NCI-H526 treated with DMSO at 0.1 percent for 48 hours (cell line): ENCODE results near the gene SLC4A1.

ENCODE experiments used
- DNase-seq: peaks from one replicate; lab custom pipeline; 2025; lab: John Stamatoyannopoulos, UW

The SLC4A1 gene

DNA sequence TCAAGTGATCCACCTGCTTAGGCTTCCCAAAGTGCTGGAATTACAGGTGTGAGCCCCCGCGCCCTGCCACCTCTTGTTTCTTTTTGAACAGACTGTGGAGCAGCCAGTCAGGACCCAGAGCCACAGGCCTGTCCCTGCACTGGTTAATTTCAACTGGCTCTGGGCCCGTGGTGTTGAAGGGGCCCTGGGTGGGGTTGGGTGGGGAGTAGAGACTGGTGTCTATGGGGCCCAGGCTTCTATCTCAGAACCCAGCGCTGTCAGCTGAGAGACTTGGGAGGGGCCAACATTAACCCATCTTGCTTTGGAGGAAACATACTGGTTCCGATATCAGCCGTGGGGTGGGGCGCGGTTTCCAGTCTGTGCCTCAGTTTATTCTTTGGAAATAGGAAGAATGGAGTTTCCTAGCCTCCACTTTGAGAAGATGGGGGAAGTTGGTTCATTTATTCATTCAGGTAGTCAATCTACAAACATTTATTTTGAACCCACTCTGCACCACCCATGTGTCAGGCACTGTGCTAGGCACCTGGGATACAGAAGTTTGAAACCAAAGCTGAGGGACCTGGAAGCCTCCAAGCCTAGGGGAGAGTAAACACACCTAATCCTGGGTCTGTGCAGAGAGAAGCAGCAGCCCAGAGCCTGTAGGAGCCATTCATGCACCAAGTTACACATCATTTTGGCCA is 15.5 kb upstream of the SLC4A1 start:
- DNase-seq, result no peak

DNA sequence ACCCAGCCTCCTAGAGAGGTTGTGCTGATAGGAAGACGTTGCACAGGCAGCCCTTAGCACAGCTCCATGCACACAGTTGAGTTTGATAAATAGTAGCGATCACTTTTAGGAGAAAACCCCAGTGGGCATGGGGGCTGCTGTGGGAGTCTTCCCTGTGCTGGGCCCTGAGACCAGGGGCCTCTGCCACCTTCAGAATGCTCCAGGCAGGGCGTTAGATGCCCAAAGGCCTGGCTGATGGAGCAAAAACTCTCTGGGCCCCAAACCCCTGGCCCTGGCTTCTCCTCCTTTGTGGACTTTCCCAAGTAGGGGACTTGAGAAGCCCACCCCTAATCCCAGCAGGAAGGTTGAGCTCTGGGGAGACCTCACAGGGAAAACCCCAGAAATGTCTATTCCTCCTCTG is 14.3 kb upstream of the SLC4A1 start:
- no peak for DNase-seq

DNA sequence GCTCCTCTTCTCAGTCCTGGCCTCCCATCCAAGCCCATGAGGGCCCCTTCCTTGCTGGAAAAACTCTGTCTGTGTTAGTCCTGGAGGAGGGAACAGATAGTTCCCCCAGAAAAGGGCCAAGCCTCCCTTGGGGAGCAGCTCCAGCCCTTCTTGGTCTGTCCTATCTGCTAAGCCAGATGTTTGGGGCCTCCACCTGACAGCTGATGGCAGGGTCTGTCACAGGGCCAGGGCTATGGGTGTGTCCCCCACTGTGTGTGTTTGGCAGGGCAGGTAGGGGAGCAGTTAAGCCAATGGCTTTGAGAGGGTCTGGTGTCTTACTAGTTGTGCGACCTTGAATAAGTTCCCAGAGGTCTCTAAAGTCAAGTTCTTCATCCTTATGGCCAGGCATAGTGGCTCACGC is 13.6 kb upstream of the SLC4A1 start:
- DNase-seq, result no peak

DNA sequence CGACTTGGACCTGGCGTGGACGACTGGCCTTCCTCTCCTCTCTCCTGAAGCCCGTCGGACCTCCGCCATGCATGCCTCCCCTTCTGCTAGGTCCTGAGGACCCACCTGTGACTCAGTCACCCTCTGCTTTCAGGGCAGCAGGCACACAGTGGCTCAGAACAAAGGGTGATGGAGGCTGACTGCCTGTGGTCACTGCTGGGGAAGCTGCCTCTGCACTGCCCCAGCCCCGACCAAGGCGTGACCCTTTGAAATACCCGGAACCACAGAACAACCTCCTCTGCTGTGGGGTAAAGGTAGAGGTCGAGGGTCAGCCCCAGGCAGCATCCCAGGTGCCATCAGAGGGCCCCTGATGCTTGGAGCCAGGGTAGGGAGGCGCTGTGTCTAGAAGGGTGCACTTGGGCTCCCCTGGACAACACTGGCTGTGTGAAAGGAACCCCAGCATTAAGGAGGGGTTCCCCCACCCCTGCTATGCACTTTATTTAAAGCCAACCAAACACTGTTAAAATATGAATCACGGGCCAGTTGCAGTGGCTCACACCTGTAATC is 12.5 kb upstream of the SLC4A1 start:
- DNase-seq, result no peak

DNA sequence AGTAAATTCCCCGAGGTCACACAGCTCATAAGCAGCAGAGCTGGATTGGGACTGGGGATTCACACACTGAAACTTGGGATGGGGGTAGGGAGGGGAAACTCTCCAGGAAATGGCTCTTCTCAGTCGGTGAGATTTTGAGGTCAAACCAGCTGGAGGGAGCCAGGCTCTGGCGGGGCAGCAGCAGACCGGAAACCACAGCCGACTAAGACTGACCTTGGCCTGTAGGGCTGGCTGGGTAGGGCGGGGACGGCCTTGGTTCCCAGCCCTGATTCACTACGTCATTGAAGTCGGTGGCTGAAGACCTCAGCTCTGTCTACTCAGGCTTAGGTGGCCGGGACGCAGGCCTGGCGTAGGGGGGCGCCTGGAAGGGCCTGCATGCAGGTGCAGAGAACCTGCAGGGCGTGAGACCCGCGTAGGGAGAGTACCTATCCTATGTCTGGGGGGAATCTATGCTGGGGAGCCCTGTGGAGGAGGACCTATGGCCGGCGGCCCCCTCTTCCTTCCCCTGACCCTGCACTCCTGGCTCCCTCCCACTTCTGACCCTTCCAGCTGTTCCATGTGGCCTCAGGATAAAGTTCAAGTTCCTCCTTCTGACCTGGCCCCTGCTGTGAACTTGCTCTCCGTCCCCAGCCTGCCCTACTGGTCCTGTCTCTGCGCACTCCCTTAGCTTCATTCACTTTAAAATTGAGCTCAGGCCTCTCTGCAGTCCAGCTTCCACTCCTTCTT is 11.9 kb upstream of the SLC4A1 start:
- DNase-seq, result no peak

DNA sequence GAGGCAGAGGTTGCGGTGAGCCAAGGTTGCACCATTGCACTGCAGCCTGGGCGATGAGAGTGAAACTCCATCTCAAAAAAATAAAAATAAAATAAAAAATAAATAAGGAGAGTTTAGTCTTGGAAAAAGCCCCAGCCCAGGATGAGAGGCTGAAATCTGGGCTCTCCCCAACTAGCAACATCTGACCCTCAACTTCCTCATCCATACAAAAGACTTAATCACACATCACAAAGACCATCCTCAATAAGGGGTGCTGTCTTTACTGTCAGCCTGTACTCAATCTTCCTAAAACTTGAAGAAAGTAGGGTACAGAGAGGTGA is 11.4 kb upstream of the SLC4A1 start:
- no peak for DNase-seq

DNA sequence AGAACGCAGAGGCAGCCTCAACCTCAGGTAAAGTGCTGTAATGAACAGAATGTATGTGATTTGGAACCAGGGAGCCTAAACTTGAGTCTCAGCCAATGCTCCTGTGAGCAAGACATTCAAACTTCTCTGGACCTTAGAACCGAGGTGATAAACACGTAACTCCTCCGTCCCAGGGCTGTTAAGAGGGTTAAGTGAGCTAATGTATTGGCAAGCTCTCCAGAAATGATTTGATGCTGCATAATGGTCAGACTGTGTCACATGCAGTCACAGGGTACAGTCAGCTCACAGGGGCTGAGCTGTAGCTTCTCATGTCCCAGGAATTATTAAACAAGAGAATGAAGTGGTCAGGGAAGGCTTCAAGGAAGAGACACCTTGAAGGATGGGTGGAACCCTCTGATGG is 10.0 kb upstream of the SLC4A1 start:
- DNase-seq, result no peak

DNA sequence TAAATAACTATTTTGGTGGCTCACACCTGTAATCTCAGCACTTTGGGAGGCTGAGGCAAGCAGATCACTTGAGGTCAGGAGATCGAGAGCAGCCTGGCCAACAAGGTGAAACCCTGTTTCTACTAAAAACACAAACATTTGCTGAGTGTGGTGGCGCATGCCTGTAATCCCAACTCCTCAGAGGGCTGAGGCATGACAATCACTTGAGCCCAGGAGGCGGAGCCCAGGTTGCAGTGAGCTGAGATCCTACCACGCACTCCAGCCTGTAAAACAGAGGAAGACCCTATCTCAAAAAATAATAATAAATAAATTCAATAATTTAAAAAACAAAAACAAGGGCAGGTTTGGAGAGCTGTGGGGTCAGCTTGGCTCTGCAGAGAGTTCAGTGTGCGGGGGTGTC is 5.7 kb upstream of the SLC4A1 start:
- no peak for DNase-seq

DNA sequence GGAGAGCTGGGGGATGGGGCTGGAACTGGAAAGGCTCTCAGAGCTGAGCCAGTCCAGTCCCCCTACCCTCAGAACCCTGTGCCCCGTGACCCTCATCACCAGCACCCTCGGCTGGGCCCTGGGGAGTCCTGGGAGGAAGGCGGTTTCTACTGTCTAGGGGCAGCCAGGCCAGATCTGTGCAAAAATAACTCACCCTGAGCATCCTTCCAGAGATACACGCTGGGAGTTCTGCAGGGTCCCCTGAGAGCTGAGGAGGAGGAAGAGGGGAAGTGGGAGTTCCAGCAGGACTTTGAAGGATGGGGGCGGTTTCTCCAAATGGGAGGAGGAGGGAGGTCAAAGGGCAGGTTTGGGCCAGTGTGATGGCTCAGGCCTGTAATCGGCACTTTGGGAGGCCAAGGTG is 5.0 kb upstream of the SLC4A1 start:
- DNase-seq, result no peak

DNA sequence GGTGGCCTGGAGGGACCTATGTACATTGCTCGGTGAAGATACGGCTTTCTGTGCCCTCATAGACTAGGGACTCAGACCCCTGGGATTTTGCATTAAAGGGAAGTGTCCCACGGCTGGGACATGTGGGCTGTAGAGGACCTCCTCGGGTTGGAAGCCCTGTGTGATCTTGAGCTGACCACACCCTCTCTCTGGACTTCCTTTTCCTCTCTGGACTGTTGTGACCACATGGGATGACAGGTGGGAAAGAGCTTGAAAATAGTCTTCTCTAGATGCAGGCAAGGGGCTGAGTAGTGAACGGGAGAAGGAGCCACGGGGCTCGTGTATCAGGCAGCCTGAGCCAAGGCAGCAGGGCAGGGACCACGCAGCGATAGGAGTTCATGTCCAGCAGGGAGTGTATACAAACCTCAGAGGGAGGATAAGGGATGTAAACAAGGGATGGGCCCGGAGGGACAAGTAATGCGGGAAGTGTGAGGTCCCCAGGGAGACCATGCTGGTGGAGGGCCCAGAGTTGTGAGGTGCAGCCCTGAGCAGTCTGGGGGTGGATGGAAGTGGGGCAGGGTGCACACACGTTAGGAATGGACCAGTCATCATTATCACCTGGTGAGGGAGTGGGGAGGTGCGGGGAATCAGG is 4.5 kb upstream of the SLC4A1 start:
- no peak for DNase-seq

DNA sequence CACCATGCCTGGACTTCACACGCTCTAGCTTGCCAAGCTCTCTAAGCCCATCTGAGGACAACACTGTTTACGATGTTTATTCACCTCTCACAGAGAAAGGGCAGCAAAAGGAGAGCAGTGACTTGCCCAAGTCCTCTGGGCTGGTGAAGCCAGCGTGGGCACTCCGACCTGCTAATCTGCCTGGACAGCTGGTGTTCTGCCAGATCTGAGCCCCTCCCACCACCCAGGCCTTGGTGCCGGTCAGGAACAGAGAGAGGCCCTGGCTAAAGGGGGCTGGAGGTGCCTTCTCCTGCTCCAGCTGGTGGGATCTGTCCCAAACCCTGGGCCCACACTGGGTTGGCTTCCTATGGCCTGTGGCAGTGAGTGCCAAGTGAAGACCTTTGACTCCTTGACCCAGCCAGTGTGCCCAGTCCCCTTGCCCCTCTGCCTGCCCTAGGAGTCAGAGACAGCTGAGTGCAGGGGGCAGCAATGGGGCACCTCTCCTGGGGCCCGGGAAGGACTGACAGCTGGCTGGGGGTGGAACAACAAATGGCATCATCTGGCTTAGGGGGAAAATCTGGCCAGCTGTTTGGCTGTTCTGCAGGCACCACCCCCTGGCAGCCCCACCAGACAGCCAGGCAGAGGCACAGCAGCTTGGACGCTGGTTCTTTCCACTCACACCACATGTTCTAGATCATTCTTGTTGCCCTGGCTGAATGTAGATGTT is 1.8 kb upstream of the SLC4A1 start:
- no peak for DNase-seq

DNA sequence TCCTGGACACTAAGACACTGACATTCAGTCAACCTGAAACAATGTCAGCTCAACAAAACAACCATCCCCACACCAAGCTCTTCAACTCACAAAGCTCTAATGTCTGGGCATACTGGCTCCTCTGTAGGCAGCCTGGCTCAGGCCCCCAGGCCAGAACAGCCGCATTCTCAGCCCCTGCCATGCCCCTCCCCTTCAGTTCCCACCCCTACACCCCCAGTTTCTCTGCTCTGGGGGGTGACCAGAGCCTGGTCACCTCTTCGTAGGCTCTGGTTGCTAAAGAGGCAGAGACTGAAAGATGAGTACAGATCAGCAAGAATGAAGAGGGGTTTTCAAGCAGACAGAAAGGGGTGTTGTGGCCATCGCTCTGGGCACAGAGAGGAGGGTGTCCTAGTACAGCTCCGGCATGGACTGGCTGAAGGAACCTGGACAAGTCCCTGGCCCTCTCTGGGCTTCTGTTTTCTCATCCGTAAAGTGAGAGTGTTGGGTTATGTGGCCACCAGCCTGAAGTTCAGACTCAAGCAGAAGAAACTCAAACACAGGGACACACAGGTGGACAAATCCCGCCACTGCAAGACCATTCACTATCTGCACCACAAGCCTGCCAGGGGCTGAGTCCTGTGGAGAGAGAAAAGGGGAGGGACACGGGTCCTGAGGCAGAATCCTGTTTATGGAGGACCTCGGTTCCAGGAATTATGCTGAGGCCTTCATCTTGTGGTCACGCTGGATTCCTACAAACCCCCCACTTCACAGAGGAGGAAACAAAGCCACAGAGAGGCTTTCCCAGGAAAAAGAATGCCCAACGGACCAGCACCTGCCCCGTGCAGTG is 987 bp upstream of the SLC4A1 start:
- no peak for DNase-seq

DNA sequence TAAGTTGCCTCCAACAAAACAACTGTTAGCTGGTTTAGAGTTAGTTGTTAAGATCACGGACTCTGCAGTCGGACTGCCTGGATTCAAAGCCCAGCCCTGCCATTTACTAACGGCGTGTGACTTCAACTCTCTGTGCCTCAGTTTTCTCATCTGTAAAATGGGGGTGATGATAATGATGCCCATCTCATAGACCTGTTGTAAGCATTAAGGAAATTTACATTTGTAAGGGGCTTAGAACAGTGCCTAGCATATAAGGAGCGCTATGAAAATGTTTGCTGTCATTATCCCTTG is 825 bp downstream of the SLC4A1 start:
- no peak for DNase-seq

DNA sequence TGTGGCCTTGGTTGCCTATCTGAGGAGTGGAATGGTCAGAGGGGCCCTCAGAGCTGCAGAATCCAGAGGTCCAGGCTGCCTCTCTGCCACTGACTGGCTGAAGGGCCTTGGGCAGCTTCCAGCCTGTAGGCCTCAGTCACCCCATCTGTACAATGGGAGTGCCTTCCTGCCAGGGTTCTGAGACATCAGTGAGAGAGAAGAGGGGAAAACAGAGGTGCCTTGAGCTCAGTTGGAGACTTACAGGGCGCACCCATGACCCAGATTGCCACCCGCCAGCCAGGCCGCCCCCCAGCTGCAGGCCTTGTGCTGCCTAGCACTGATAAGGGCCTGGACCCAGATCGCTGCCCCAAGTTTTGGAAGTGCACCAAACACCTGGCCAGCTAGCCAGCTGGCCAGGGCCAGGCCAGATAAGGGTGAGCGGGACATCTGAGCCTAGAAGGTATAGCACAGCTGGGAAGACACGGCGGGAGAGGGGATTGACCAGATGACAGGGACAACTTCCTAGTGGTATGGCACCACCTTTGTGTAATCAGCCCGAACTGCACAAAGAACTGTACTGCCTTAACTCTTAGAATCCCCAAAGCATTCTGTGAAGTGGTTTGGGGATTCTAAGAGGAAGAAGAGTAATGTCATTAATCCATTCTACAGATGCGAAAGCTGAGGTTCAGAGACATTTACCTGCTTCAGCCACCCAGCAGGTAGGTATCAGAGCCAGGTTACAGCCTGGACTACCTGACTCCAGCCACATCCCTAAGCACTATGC is 1.4 kb downstream of the SLC4A1 start:
- no peak for DNase-seq

DNA sequence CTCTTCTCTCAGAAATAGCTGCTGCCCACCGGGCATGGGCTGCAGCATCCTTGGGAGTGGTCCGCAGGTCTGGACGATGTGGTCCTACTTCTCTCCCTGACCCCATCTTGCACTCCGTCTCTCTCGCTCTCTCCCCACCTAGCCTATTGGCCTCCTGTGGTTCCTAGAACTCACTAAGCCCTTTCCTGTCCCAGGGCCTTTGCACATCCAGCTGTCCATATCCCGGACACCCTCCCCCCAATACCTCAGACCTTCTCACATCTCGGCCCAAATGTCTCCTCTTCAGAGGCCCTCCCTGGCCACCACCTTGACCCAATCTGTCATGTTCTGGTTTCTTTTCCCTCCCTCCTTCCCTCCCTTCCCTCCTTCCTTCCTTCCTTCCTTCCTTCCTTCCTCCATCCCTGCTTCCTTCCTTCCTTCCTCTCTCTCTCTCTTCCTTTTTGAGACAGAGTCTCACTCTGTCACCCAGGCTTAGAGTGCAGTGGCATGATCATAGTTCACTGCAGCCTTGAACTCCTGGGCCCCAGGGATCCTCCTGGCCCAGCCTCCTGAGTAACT is 4.5 kb downstream of the SLC4A1 start:
- DNase-seq, result no peak

DNA sequence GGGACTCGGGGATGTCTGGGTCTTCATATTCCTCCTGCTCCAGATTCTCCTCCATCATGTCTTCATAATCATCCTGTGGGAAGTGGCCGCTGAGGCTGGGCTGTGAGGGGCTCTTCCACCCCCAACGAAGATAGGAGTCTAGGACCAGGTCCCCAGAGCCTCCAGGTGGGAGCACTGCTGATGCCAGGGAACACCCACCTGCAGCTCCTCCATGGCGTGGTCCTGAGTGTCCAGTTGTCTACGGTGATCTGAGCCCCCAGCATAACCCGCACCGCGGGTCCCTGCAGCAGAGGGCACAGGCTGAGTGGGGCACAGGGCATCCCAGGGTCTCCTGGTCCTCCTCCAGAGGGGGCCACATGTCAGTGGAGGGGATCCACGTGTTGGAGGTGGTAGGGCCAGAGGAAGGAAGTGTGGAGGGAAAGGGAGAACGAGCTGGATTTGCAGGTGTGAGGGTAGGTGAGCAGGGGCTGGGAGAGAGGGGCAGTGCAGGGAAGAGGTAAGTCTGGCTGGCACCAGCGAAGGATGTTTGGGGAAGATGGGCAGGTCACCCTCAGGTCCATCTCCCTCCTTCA is 5.2 kb downstream of the SLC4A1 start:
- no peak for DNase-seq

DNA sequence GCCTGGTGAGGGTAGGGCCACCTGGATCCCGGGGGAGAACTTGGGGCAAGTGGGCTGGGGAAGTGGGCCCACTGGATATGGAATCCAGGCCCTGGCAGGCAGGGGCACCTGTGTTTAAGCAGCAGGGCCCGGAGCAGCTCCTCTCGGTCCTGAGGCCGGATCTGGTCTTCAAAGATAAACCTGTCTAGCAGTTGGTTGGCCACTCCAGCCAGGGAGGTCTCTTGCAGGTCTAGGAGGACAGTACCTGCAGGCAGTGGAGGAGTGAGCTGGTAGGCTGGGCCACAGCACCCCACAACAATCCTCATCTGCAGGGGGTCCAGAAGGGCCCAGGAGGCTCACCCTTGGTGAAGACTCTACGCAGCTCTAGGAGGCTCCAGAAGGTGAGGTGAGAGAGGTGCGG is 7.6 kb downstream of the SLC4A1 start:
- no peak for DNase-seq

DNA sequence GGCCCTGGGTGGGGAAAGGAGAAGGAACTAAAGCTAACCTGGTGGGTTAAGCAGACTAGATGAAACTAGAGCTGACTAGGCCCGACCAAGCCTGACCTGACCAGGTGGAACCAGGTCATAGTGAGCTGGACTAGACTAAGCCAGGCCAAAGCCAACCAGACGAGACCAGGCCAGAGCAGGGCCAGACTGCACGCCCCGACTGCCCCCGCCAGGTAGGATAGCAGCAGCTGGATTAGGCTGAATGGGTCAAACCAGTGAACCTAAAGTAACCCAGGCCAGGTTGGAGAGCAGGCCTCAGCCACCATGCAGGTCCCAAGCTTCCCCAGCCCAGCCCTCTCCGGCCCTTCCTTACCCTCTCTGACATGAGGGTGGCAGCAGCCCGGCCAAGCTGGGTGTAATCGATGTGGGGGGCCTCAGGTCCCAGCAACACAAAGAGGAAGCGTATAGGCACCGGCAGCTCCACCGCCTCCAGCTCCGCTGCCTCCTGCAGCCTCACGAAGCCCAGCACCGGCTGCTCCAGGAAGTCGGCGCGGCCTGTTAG is 9.1 kb downstream of the SLC4A1 start:
- no peak for DNase-seq

DNA sequence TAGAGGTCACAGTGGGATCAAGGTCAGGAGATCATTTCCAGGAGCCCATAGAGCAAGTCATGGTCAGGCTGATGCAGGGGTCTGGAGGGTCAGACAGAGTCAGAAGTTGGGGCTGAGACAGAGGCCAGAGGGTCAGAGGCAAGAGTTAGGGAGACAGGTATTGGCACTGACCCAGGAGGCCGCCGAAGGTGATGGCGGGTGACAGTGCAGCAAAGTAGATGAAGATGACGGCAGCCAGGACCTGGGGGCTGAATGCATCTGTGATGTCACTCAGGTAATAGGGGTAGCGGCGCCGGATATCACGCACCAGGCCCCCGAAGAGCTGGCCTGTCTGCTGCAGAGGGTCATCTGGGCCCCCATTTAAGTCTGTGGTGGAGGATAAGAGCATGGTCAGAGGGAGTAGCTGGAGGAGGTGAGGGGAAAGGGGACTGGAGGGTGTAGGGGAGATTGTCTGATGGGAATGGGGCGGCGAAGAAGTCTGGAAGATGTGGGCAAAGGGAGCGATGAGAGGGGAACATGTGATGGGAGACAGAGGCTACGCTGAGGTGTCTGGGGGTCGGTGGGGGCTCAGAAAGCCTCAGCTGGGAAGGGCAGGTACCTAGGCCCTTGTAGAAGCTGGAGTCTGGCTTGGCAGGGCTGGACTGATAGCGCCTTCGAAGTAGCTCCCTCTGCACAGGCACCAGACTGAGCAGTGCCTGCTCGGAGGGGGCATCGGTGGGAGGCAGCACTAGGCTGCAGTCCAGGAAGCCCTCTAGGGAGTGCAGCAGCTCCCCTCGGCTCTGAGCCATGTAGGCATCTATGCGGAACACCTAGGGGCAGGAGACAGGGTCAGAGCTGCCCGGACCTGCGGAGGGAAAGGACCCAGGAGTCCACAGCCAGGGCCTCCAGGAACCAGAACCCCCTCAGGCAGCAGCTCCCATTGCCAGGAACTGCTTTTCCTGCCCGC is 9.8 kb downstream of the SLC4A1 start:
- no peak for DNase-seq
